T-cell (primary cell): ENCODE measurements around the gene PPP1R36. TPM values are rescaled to one million over a fixed set of nuclear protein-coding genes. Genes with fewer than 3 reads are reported as not detected.

Source experiments
- ATAC-seq, 4 experiments: fragments of 200-7000 bp in 3 of 4; fragments of 150-1000 bp in 1 of 4; cut with Tn5 transposase; replicated peaks in 1 of 4; 1 replicate in 3 of 4; 2 replicates in 1 of 4; pipeline ENCODE4 v1.10.0; 2021; ENCODE audit warnings: moderate library complexity in 3 of 4, mild to moderate bottlenecking in 2 of 4, moderate number of reproducible peaks in 1 of 4
- CTCF ChIA-PET, 2 donors: fragments of 300-600 bp; sonication (Branson Sonifier 250); formaldehyde crosslinking; loops; one replicate each; lab custom pipeline; 2022; ENCODE audit warnings: antibody characterized with exemption in 2 of 2; lab: Charles Lee
- POLR2A ChIA-PET, 2 donors: fragments of 300-600 bp; sonication (Branson Sonifier 250); formaldehyde crosslinking; loops; one replicate each; lab custom pipeline; 2022; ENCODE audit warnings: antibody characterized with exemption in 2 of 2; lab: Charles Lee
- DNase-seq, 35 experiments: peaks; one replicate each; pipeline versions ENCODE4 v3.0.0 to v3.0.0-alpha.2; 2013 to 2023
- H3K27ac ChIP-seq: one replicate; pipeline ENCODE4 v1.5.1; 2013; ENCODE audit warnings: low read length
- H3K27me3 ChIP-seq, 2 experiments: replicated peaks in 1 of 2; 1 replicate in 1 of 2; 2 replicates in 1 of 2; pipeline versions ENCODE4 v1.6.1 to v1.7.0; 2013; ENCODE audit warnings: low read length in 1 of 2, mixed read lengths in 1 of 2; ENCODE audit not compliant: control insufficient read depth in 2 of 2, insufficient read depth in 2 of 2; ENCODE audit errors: extremely low read depth in 1 of 2
- H3K36me3 ChIP-seq, 2 donors: 1 replicate in 1 of 2; 2 replicates in 1 of 2; pipeline versions ENCODE4 v1.6.1 to v1.7.0; 2013; ENCODE audit warnings: low read length in 1 of 2; ENCODE audit not compliant: control insufficient read depth in 2 of 2, insufficient read depth in 1 of 2; ENCODE audit errors: extremely low read depth in 1 of 2
- H3K4me1 ChIP-seq, 2 experiments: 1 replicate in 1 of 2; 2 replicates in 1 of 2; pipeline versions ENCODE4 v1.6.1 to v1.7.0; 2013; ENCODE audit warnings: low read length in 2 of 2, mixed read lengths in 1 of 2; ENCODE audit not compliant: insufficient read depth in 2 of 2, control insufficient read depth in 1 of 2; ENCODE audit errors: extremely low read depth in 1 of 2
- H3K4me3 ChIP-seq, 2 donors: 1 replicate in 1 of 2; 2 replicates in 1 of 2; pipeline versions ENCODE4 v1.5.1 to v1.7.0; 2013; ENCODE audit warnings: mild to moderate bottlenecking in 2 of 2, low read length in 1 of 2, moderate library complexity in 1 of 2; ENCODE audit not compliant: control insufficient read depth in 1 of 2; ENCODE audit errors: extremely low read depth in 1 of 2
- H3K9me3 ChIP-seq: 2 replicates; pipeline ENCODE4 v1.7.0; 2013
- H3K27ac Mint-ChIP-seq, 2 donors: one replicate each; pipeline ENCODE4 v1.8.0; 2020 to 2021; ENCODE audit warnings: mild to moderate bottlenecking in 2 of 2, mixed read lengths in 2 of 2
- H3K27me3 Mint-ChIP-seq, 2 donors: one replicate each; pipeline ENCODE4 v1.8.0; 2021 to 2022; ENCODE audit warnings: mixed read lengths in 2 of 2
- H3K36me3 Mint-ChIP-seq: one replicate; pipeline ENCODE4 v1.8.0; 2021; ENCODE audit warnings: mixed read lengths
- H3K4me1 Mint-ChIP-seq, 3 donors: one replicate each; pipeline ENCODE4 v1.8.0; 2020 to 2022; ENCODE audit warnings: mixed read lengths in 3 of 3, mild to moderate bottlenecking in 1 of 3
- H3K4me3 Mint-ChIP-seq, 3 donors: one replicate each; pipeline ENCODE4 v1.8.0; 2020 to 2022; ENCODE audit warnings: mild to moderate bottlenecking in 3 of 3, mixed read lengths in 3 of 3, moderate library complexity in 3 of 3
- H3K9me3 Mint-ChIP-seq, 3 donors: one replicate each; pipeline ENCODE4 v1.8.0; 2020 to 2022; ENCODE audit warnings: mixed read lengths in 3 of 3
- WGBS: methylation state at CpG from one replicate; pipeline ENCODE4 v1.1.5; 2013; ENCODE audit warnings: missing lambda C conversion rate; ENCODE audit not compliant: insufficient coverage; 5-methylcytosine and 5-hydroxymethylcytosine counted together
- total RNA-seq, 35 experiments: library from RNA in 6 of 35; stranded (reverse) in 6 of 35; fragments of 120-200 nt in 1 of 35; gene quantifications; one replicate each; pipeline versions ENCODE4 v1.2.1 to v1.2.4 and lab custom pipeline; 2013 to 2026

PPP1R36 gene
- total RNA-seq, 5 donors from 2014 or later (not counting 1 experiment from before 2014, with no cell fraction given), result not detected

DNA sequence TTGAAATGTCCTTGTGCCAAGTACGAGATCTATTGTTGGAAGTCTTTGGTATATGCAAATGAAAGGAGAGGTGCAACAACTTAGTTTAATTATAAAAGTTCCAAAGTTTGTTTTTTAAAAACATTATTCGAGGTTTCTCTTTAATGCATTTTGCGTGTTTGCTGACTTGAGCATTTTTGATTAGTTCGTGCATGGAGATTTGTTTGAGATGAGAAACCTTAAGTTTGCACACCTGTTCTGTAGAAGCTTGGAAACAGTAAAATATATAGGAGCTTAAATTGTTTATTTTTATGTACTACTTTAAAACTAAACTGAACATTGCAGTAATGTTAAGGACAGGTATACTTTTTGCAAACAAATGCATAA lies 6.9 kb upstream of the PPP1R36 start:
- peaks cover 0 to 23% of the 10 kb centered on the region in 2 experiments for H3K27me3 ChIP-seq
- Mint-ChIP-seq H3K4me3 (peak overlapping the region; percentile 96 to 98 (median 97)), H3K9me3 (no peaks in the 10 kb centered on the region), H3K27ac (peak overlapping the region; percentile 29 to 61), H3K36me3 (peaks cover 4% of the 10 kb centered on the region), H3K4me1 (peaks cover 29 to 44% (median 35%) of the 10 kb centered on the region in 3 donors), H3K27me3 (peaks cover 0 to 8% of the 10 kb centered on the region in 2 donors)
- H3K4me1 ChIP-seq, result peaks cover 8 to 41% of the 10 kb centered on the region in 2 experiments
- ATAC-seq, result no peak
- no peak overlapping the region for H3K27ac ChIP-seq
- H3K36me3 ChIP-seq, result no peaks in the 10 kb centered on the region
- H3K9me3 ChIP-seq, result no peaks in the 10 kb centered on the region
- CTCF ChIA-PET, result interaction anchor here (0.7 to 1.4 kb wide), 4 partner anchors 9 to 77 kb away, joined by 3 to 4 read pairs (median 3); no protein-coding TSS in a partner anchor
- POLR2A ChIA-PET, result interaction anchor here in 1 of 2 donors (0.7 kb wide), 1 partner anchor 40 kb away, joined by 3 read pairs; no protein-coding TSS in a partner anchor
- no CpG with 5 or more reads among the region's 4 CpGs for WGBS
- no peak for DNase-seq
- no peak overlapping the region for H3K4me3 ChIP-seq

DNA sequence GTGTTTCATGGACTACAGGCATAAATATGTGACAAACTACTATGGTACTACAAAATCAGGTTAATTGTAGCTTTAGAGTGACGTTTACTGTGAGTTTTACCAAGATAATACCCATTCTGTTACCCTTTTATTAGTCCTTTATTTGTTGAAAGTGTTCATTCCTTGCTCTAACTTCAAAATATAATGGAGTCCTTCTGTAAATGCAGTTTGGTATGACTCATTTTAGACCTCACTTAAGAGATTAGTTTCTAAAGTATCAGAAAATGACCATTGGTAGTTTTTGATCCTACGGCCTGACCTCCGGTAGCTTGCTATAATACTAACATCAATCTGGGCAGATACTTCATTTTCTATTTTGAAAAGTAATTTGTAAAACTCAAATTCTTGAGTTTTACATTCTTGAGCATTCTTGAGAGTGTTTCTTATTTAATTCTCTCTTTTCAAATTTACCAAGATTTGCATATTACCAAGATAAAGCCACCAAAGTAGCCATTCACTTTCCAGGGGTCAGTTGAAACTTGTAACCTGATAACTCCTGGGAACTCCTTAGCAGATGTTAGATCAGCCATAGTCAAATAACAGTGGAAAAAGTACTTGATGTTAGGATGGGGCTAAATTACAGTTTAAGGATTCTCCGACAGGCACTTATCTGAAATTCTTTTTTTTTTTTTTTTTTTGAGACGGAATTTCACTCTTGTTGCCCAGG lies 5.0 kb upstream of the PPP1R36 start:
- ATAC-seq (no peak), DNase-seq (no peak)
- no peaks in the 10 kb centered on the region for H3K9me3 ChIP-seq
- no peaks in the 10 kb centered on the region for H3K36me3 ChIP-seq
- peaks cover 11 to 34% of the 10 kb centered on the region in 2 experiments for H3K4me1 ChIP-seq
- Mint-ChIP-seq H3K4me1 (peaks cover 30 to 40% (median 37%) of the 10 kb centered on the region in 3 donors), H3K27ac (no peak overlapping the region), H3K4me3 (no peak overlapping the region), H3K27me3 (peaks cover 0 to 8% of the 10 kb centered on the region in 2 donors), H3K36me3 (peaks cover 4% of the 10 kb centered on the region), H3K9me3 (no peaks in the 10 kb centered on the region)
- no CpG with 5 or more reads among the region's 5 CpGs for WGBS
- ChIA-PET POLR2A (interaction anchor here in 1 of 2 donors (0.5 to 0.7 kb wide), 2 partner anchors 30 to 48 kb away, joined by 3 to 4 read pairs; no protein-coding TSS in a partner anchor), CTCF (interaction anchor here in 1 of 2 donors (0.6 kb wide), 1 partner anchor 225 kb away, joined by 3 read pairs; no protein-coding TSS in a partner anchor)
- no peak overlapping the region for H3K27ac ChIP-seq
- H3K27me3 ChIP-seq, result peaks cover 0 to 23% of the 10 kb centered on the region in 2 experiments
- no peak overlapping the region for H3K4me3 ChIP-seq

DNA sequence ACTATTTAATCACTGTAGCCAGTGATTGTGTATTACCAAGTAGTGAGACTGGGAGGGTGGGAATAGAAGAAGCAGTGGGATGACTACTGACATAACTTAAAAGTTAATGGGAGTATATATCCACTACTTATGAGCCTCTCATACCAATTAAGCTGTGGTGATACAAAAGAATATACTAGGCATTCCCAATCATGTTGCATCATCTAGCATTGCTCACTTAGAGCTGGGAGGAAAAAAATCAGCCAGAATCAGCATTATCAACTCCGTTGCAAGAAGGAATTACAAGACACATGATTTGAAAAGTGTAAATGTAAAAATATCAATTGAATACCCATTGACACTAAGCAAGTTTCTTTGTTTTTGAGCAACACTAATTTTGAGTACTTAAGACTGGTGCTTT lies 745 bp upstream of the PPP1R36 start:
- POLR2A ChIA-PET, result no interaction called here
- CTCF ChIA-PET, result interaction anchor here in 1 of 2 donors (1.0 kb wide), 1 partner anchor 9 kb away, joined by 5 read pairs; the partner anchor contains the start of gene HSPA2
- H3K27ac Mint-ChIP-seq, result no peak overlapping the region

DNA sequence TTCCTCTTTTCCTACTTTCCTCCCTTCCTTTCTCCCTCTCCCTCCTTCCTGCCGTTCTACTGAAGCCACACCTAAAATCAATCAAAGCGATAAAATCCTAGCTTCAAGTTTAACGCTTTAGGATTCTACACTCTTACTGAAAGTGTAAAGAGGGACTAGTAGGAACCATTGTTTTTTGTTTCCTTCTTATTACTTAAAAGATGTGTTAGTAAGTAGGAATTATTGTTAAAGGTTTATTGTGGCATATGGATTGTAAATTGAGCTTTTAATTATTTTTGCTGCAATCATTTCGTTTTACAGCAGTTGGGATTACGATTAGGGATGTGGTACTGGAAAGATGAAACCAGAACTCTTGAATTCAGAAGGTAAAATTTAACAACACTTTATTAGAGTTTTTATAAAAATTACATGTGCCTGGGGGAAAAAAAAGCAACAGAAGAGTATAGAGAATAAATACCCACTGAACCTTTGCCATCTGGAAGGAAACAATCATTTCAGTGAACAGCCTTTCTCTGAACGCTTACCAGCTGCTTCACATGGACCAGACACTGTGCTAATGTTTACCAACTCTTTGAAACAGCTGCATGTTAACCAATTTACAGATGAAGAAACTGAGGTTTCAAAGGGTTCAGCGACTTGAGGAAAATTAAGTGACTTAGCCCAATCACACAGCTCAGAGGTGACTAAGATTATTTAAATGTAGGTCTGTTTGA lies 1.0 kb downstream of the PPP1R36 start:
- H3K4me1 Mint-ChIP-seq, result peaks cover 15 to 18% (median 16%) of the 10 kb centered on the region in 3 donors
- Histone ChIP-seq H3K27ac (no peak overlapping the region), H3K4me1 (peaks cover 7 to 13% of the 10 kb centered on the region in 2 experiments), H3K27me3 (peaks cover 0 to 3% of the 10 kb centered on the region in 2 experiments), H3K9me3 (no peaks in the 10 kb centered on the region), H3K4me3 (peak overlapping the region in 1 of 2 donors; percentile 29), H3K36me3 (no peaks in the 10 kb centered on the region)
- ATAC-seq (no peak), DNase-seq (no peak)
- no peaks in the 10 kb centered on the region for H3K36me3 Mint-ChIP-seq
- no CpG with 5 or more reads among the region's 7 CpGs for WGBS
- CTCF ChIA-PET, result interaction anchor here (0.5 to 1.2 kb wide), 6 partner anchors 9 to 848 kb away, joined by 3 to 4 read pairs (median 3); no protein-coding TSS in a partner anchor
- peaks cover 0 to 8% of the 10 kb centered on the region in 2 donors for H3K27me3 Mint-ChIP-seq
- H3K27ac Mint-ChIP-seq, result peak overlapping the region in 1 of 2 donors; percentile 48
- POLR2A ChIA-PET, result interaction anchor here in 1 of 2 donors (0.7 kb wide), 2 partner anchors 20 to 148 kb away, joined by 3 to 7 read pairs; no protein-coding TSS in a partner anchor
- peak overlapping the region; percentile 54 to 73 (median 69) for H3K4me3 Mint-ChIP-seq
- H3K9me3 Mint-ChIP-seq, result no peaks in the 10 kb centered on the region

More for the DNA sequence above, 745 bp upstream of the PPP1R36 start:
- Histone ChIP-seq H3K9me3 (no peaks in the 10 kb centered on the region), H3K36me3 (no peaks in the 10 kb centered on the region), H3K27ac (no peak overlapping the region), H3K4me3 (no peak overlapping the region), H3K4me1 (peaks cover 7 to 13% of the 10 kb centered on the region in 2 experiments), H3K27me3 (peaks cover 0 to 3% of the 10 kb centered on the region in 2 experiments)
- ATAC-seq (no peak), DNase-seq (no peak)
- H3K27me3 Mint-ChIP-seq, result peaks cover 0 to 8% of the 10 kb centered on the region in 2 donors
- H3K9me3 Mint-ChIP-seq, result no peaks in the 10 kb centered on the region
- no CpG with 5 or more reads among the region's 1 CpG for WGBS
- H3K36me3 Mint-ChIP-seq, result no peaks in the 10 kb centered on the region
- peaks cover 15 to 18% (median 16%) of the 10 kb centered on the region in 3 donors for H3K4me1 Mint-ChIP-seq
- H3K4me3 Mint-ChIP-seq, result peak overlapping the region; percentile 26 to 55 (median 54)

DNA sequence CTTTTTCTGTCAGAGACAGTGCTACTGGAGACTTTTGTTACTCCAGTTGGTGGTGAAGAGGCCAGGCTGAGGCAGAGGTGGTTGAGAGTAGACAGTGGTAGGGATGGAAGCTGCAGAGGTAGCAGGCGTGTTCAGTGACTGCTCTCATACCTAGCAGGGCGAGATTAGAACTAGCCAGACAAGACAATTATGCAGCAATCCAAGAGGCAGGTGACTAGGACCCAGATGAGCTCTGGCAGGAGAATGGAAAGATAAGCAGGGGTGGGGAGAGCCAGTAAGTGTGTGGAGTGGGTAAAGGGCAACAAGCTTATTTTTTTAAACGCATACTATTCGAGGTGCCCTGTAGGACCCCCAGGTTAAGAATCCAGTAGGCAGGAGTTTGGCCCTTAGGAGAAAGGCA lies 4.8 kb downstream of the PPP1R36 start:
- DNase-seq (no peak), ATAC-seq (no peak)
- Histone ChIP-seq H3K4me3 (no peak overlapping the region), H3K27me3 (peaks cover 0 to 3% of the 10 kb centered on the region in 2 experiments), H3K27ac (no peak overlapping the region), H3K9me3 (no peaks in the 10 kb centered on the region), H3K36me3 (no peaks in the 10 kb centered on the region), H3K4me1 (peaks cover under 1 to 9% of the 10 kb centered on the region in 2 experiments)
- Mint-ChIP-seq H3K9me3 (no peaks in the 10 kb centered on the region), H3K4me1 (peaks cover 7 to 9% (median 9%) of the 10 kb centered on the region in 3 donors), H3K36me3 (no peaks in the 10 kb centered on the region), H3K27me3 (peaks cover 0 to 8% of the 10 kb centered on the region in 2 donors), H3K27ac (no peak overlapping the region), H3K4me3 (no peak overlapping the region)
- ChIA-PET POLR2A (no interaction called here), CTCF (interaction anchor here (0.7 to 1.1 kb wide), 2 partner anchors 11 to 217 kb away, joined by 3 to 4 read pairs; no protein-coding TSS in a partner anchor)
- 94% methylated on average over 3 of the region's 4 CpGs for WGBS

DNA sequence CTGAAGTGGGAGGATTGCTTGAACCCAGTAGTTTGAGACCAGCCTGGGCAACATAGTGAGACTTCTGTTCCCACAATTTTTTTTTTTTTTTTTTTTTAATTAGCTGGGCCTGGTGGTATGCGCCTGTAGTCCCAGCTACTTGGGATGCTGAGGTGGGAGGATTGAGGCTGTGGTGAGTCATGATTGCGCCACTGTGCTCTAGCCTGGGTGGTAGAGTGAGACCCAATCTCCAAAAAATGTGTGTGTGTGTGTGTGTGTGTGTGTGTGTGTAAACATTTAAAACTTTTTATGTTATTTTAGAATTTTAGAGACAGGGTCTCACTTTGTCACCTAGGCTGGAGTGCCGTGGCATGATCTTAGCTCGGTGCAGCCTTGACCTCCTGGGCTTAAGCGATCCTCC lies 6.8 kb downstream of the PPP1R36 start:
- Histone ChIP-seq H3K36me3 (no peaks in the 10 kb centered on the region), H3K4me1 (no peaks in the 10 kb centered on the region), H3K9me3 (no peaks in the 10 kb centered on the region), H3K27me3 (no peaks in the 10 kb centered on the region), H3K4me3 (no peak overlapping the region), H3K27ac (no peak overlapping the region)
- H3K4me1 Mint-ChIP-seq, result peaks cover 5 to 11% (median 6%) of the 10 kb centered on the region in 3 donors
- peaks cover 0 to 2% of the 10 kb centered on the region in 2 donors for H3K27me3 Mint-ChIP-seq
- ChIA-PET POLR2A (interaction anchor here in 1 of 2 donors (0.6 to 1.2 kb wide), 2 partner anchors 40 to 219 kb away, joined by 3 to 4 read pairs; no protein-coding TSS in a partner anchor), CTCF (interaction anchor here (0.5 to 0.7 kb wide), 4 partner anchors 19 to 1122 kb away, joined by 3 to 6 read pairs (median 4); no protein-coding TSS in a partner anchor)
- ATAC-seq (no peak), DNase-seq (no peak)
- 93% methylated on average over 2 of the region's 5 CpGs for WGBS
- H3K9me3 Mint-ChIP-seq, result no peaks in the 10 kb centered on the region
- H3K36me3 Mint-ChIP-seq, result no peaks in the 10 kb centered on the region
- no peak overlapping the region for H3K27ac Mint-ChIP-seq
- H3K4me3 Mint-ChIP-seq, result no peak overlapping the region
